PC-3 (cell line): ENCODE data around the gene GOLGA6C. TPM values are rescaled to one million over a fixed set of nuclear protein-coding genes. Genes with fewer than 3 reads are reported as not detected.
A peak's percentile ranks its signal among the peaks of the same experiment; 100 is the strongest.
"Not testable (repeated sequence)": the region's sequence is repeated elsewhere in the genome, so short reads cannot be mapped to it uniquely, and the experiment has no call there.

Experiments used
- ATAC-seq: fragments of 200-7000 bp; cut with Tn5 transposase; 2 replicates; pipeline ENCODE4 v1.9.1; 2020; ENCODE audit warnings: mild to moderate bottlenecking, moderate library complexity
- Bru-seq: library from RNA; stranded (reverse); fragments of 400-500 nt; gene quantifications from one replicate; lab custom pipeline; 2021; lab: Mats Ljungman, UMichigan
- BruChase-seq, 2 experiments: library from RNA; stranded (reverse); fragments of 400-500 nt; gene quantifications; one replicate each; lab custom pipeline; 2021; lab: Mats Ljungman, UMichigan
- BruUV-seq: library from RNA; stranded (reverse); fragments of 400-500 nt; replicated peaks from 2 replicates; lab custom pipeline; 2021; lab: Mats Ljungman, UMichigan
- CTCF ChIA-PET: fragments of 300-600 bp; sonication (Branson Sonifier 250); formaldehyde crosslinking; loops from one replicate; lab custom pipeline; 2022; ENCODE audit warnings: antibody characterized with exemption; lab: Charles Lee
- POLR2A ChIA-PET: fragments of 300-600 bp; sonication (Branson Sonifier 250); formaldehyde crosslinking; loops from one replicate; lab custom pipeline; 2022; ENCODE audit warnings: antibody characterized with exemption; ENCODE audit not compliant: unreplicated experiment; lab: Charles Lee
- DNase-seq: peaks from one replicate; pipeline ENCODE4 v3.0.0-alpha.2; 2015
- H2AFZ ChIP-seq: fragments of 300-600 bp; sonication (generic); 2 replicates; pipeline ENCODE4 v1.6.0; 2016; ENCODE audit warnings: antibody characterized with exemption, low read length
- H3F3A ChIP-seq: fragments of 300-600 bp; sonication (generic); one replicate; pipeline ENCODE4 v1.6.0; 2017; ENCODE audit warnings: antibody characterized with exemption, low read length, control low read depth, mild to moderate bottlenecking; ENCODE audit not compliant: unreplicated experiment
- H3K27ac ChIP-seq: fragments of 300-600 bp; sonication (generic); 2 replicates; pipeline ENCODE4 v1.5.1; 2016; ENCODE audit warnings: mild to moderate bottlenecking, low read length
- H3K27me3 ChIP-seq: fragments of 300-600 bp; sonication (generic); 2 replicates; pipeline ENCODE4 v1.6.1; 2016; ENCODE audit warnings: low read length, mixed read lengths
- H3K36me3 ChIP-seq: fragments of 300-600 bp; sonication (generic); 2 replicates; pipeline ENCODE4 v1.6.1; 2016; ENCODE audit warnings: low read depth, mixed run types, low read length, mixed read lengths
- H3K4me1 ChIP-seq: fragments of 300-600 bp; sonication (generic); 2 replicates; pipeline ENCODE4 v1.5.1; 2016; ENCODE audit warnings: low read length; ENCODE audit not compliant: insufficient read depth
- H3K4me2 ChIP-seq: fragments of 300-600 bp; sonication (generic); 2 replicates; pipeline ENCODE4 v1.6.0; 2016; ENCODE audit warnings: low read length
- H3K4me3 ChIP-seq: fragments of 300-600 bp; sonication (generic); 2 replicates; pipeline ENCODE4 v1.5.1; 2016; ENCODE audit warnings: mild to moderate bottlenecking, low read length, mixed read lengths
- H3K79me2 ChIP-seq: fragments of 300-600 bp; sonication (generic); 2 replicates; pipeline ENCODE4 v1.6.1; 2017; ENCODE audit warnings: low read length, mixed read lengths
- H3K9ac ChIP-seq: fragments of 300-600 bp; sonication (generic); 2 replicates; pipeline ENCODE4 v1.6.0; 2016; ENCODE audit warnings: mild to moderate bottlenecking, low read length
- H3K9me2 ChIP-seq: fragments of 300-600 bp; sonication (generic); replicated peaks from 2 replicates; pipeline ENCODE4 v1.6.1; 2016; ENCODE audit warnings: mixed run types, low read length, mixed read lengths
- H3K9me3 ChIP-seq: fragments of 300-600 bp; sonication (generic); 2 replicates; pipeline ENCODE4 v1.6.1; 2016; ENCODE audit warnings: low read length, mixed read lengths
- H4K20me1 ChIP-seq: fragments of 300-600 bp; sonication (generic); 2 replicates; pipeline ENCODE4 v1.6.1; 2016; ENCODE audit warnings: low read length, mixed read lengths
- EZH2 ChIP-seq: fragments of 300-600 bp; sonication (generic); IDR thresholded peaks from one replicate; pipeline ENCODE4 v1.6.1; 2017; ENCODE audit warnings: antibody characterized with exemption, mild to moderate bottlenecking, low read length; ENCODE audit not compliant: unreplicated experiment
- EZH2phosphoT487 ChIP-seq: fragments of 300-600 bp; sonication (generic); IDR thresholded peaks from 2 replicates; pipeline ENCODE4 v1.6.1; 2018; ENCODE audit warnings: mild to moderate bottlenecking, antibody characterized with exemption, low read length, borderline replicate concordance
- intact Hi-C: fragments of 100-400 bp; cut with micrococcal nuclease; formaldehyde crosslinking; loops from 2 replicates; pipeline ENCODE4 v1.9.0; 2023
- long read RNA-seq: library from polyadenylated mRNA; unstranded; transcript quantifications from one replicate; pipeline ENCODE4 v2.0.0, GENCODE V29; 2021; ENCODE audit not compliant: unreplicated experiment
- total RNA-seq: library from RNA; depleted of rRNA; stranded (reverse); fragments of >200 nt; gene quantifications from 2 replicates; pipeline ENCODE4 v1.2.3, GENCODE V29; 2014; rRNA removed
- TF ChIP-seq, protein P1 (sequence below): fragments of 300-600 bp; sonication (generic); conservative IDR thresholded peaks from 2 replicates; pipeline ENCODE4 v1.5.1; 2017; ENCODE audit warnings: antibody characterized with exemption, low read depth, mild to moderate bottlenecking, low read length

Gene GOLGA6C
- total RNA-seq (not detected in 2 replicates), Bru-seq, nascent RNA (not detected), BruChase-seq, experiment 1, labeled RNA remaining after a 6-hour chase (percentile 14 among the genes with signal in this experiment), BruChase-seq, experiment 2, labeled RNA remaining after a 2-hour chase (percentile 11 among the genes with signal in this experiment)
- long read RNA-seq, result 0 reads

- H3K79me2 ChIP-seq, H4K20me1 ChIP-seq, intact Hi-C loops, CTCF ChIA-PET, H3K9ac ChIP-seq, POLR2A ChIA-PET, H3F3A ChIP-seq, H3K4me3 ChIP-seq, H3K27me3 ChIP-seq, H3K4me1 ChIP-seq, DNase-seq, H3K36me3 ChIP-seq, H3K9me2 ChIP-seq, ATAC-seq, H3K9me3 ChIP-seq, H3K27ac ChIP-seq, BruUV-seq, H2AFZ ChIP-seq, H3K4me2 ChIP-seq: not testable (repeated sequence)
Measured at GRCh38 chr15:75258034-75258433, at the start of gene GOLGA6C. TSS of gene GOLGA6C (plus strand) at chr15:75258334. CDS start at chr15:75258599, 265 bp downstream.

DNA sequence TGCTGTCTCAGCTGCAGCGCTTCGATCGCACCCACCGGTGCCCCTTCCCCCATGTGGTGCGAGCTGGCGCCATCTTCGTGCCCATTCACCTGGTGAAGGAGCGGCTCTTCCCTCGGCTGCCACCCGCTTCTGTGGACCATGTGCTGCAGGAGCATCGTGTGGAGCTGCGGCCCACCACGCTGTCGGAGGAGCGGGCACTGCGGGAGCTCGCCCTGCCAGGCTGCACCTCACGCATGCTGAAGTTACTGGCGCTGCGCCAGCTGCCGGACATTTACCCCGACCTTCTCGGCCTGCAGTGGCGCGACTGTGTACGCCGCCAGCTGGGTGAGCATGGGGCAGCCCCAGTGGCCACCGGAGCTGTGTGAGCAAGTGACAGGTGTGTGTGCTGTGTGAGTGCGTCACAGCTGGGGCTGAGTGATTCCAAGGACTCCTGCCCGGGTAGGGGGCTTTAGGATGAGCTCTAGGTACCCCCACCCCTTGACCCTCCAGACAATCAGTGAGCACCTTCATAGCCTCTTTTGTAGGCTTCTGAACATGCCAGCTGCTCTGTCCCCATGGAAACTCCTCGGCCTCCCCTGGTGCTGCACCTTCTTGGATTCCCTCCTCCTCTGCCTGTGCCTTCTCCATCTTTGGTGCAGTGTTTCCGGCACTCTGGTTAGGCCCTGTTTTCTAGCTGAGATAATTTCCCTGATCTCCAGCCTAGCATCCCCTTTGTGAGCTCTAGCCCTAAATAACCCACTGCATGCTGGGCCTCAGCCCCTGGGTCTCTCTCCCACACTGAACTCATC, 49.4 kb upstream of the GOLGA6C start:
- intact Hi-C loops, result no loop called here
- ChIA-PET CTCF (no interaction called here), POLR2A (no interaction called here)
- H3K27ac ChIP-seq, result no peak overlapping the region
- no peak overlapping the region for H3K9ac ChIP-seq
- peaks cover 68% of the 10 kb centered on the region for H3K36me3 ChIP-seq
- H3K79me2 ChIP-seq, result peaks cover 80% of the 10 kb centered on the region
- no peaks in the 10 kb centered on the region for H3K9me3 ChIP-seq
- no peak overlapping the region for H2AFZ ChIP-seq
- H3K4me3 ChIP-seq, result no peak overlapping the region
- peaks cover 95% of the 10 kb centered on the region for H4K20me1 ChIP-seq
- BruUV-seq, result no TSS peak
- no peak overlapping the region for H3K4me2 ChIP-seq
- TF ChIP-seq EZH2phosphoT487, result no peak
- no peak for TF ChIP-seq EZH2
- TF ChIP-seq, protein P1, sequence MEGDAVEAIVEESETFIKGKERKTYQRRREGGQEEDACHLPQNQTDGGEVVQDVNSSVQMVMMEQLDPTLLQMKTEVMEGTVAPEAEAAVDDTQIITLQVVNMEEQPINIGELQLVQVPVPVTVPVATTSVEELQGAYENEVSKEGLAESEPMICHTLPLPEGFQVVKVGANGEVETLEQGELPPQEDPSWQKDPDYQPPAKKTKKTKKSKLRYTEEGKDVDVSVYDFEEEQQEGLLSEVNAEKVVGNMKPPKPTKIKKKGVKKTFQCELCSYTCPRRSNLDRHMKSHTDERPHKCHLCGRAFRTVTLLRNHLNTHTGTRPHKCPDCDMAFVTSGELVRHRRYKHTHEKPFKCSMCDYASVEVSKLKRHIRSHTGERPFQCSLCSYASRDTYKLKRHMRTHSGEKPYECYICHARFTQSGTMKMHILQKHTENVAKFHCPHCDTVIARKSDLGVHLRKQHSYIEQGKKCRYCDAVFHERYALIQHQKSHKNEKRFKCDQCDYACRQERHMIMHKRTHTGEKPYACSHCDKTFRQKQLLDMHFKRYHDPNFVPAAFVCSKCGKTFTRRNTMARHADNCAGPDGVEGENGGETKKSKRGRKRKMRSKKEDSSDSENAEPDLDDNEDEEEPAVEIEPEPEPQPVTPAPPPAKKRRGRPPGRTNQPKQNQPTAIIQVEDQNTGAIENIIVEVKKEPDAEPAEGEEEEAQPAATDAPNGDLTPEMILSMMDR, result no peak
- no peaks in the 10 kb centered on the region for H3K9me2 ChIP-seq
- no peak for ATAC-seq
- no peaks in the 10 kb centered on the region for H3K27me3 ChIP-seq
- no peaks in the 10 kb centered on the region for H3F3A ChIP-seq
- DNase-seq, result no peak
- peaks cover 16% of the 10 kb centered on the region for H3K4me1 ChIP-seq

- Histone ChIP-seq H3F3A (no peaks in the 10 kb centered on the region), H3K4me2 (no peak overlapping the region), H3K27me3 (no peaks in the 10 kb centered on the region), H3K36me3 (peaks cover 68% of the 10 kb centered on the region), H3K9me2 (no peaks in the 10 kb centered on the region), H3K4me3 (no peak overlapping the region), H3K9ac (no peak overlapping the region), H3K4me1 (peaks cover 10% of the 10 kb centered on the region), H3K79me2 (peaks cover 74% of the 10 kb centered on the region), H4K20me1 (peaks cover 90% of the 10 kb centered on the region), H2AFZ (no peak overlapping the region), H3K27ac (no peak overlapping the region), H3K9me3 (no peaks in the 10 kb centered on the region)
- TF ChIP-seq EZH2phosphoT487 (no peak), EZH2 (no peak)
- TF ChIP-seq, protein P1, result no peak
- ChIA-PET POLR2A (no interaction called here), CTCF (no interaction called here)
- BruUV-seq, result no TSS peak
- no peak for DNase-seq
- ATAC-seq, result no peak
- intact Hi-C loops, result no loop called here
Measured at GRCh38 chr15:75209289-75209676, 48.9 kb upstream of the GOLGA6C start.
